DOHH2 (cell line): Measurements from ENCODE around the gene RDM1.

Experiments
- H3F3A ChIP-seq: fragments of 200-600 bp; sonication (generic), shearing (Covaris generic); 2 replicates; pipeline ENCODE4 v1.6.0; 2016; ENCODE audit warnings: antibody characterized with exemption, mild to moderate bottlenecking; ENCODE audit not compliant: control insufficient read depth, insufficient read depth
- H3K27ac ChIP-seq: fragments of 200-600 bp; sonication (generic); 2 replicates; pipeline ENCODE4 v1.5.1; 2014; ENCODE audit warnings: low read depth, mild to moderate bottlenecking, low read length, moderate library complexity
- H3K27me3 ChIP-seq: fragments of 200-600 bp; sonication (generic); 2 replicates; pipeline ENCODE4 v1.6.1; 2014; ENCODE audit warnings: mild to moderate bottlenecking, low read length, mixed read lengths; ENCODE audit not compliant: control insufficient read depth
- H3K36me3 ChIP-seq: fragments of 200-600 bp; sonication (generic); 2 replicates; pipeline ENCODE4 v1.6.1; 2014; ENCODE audit warnings: mild to moderate bottlenecking, low read length, moderate library complexity, mixed read lengths; ENCODE audit not compliant: control insufficient read depth
- H3K4me1 ChIP-seq: fragments of 200-600 bp; sonication (generic); 2 replicates; pipeline ENCODE4 v1.6.1; 2014; ENCODE audit warnings: mild to moderate bottlenecking, low read length, mixed read lengths; ENCODE audit not compliant: control insufficient read depth
- H3K4me2 ChIP-seq: fragments of 200-600 bp; sonication (generic); 2 replicates; pipeline ENCODE4 v1.6.0; 2014; ENCODE audit warnings: mild to moderate bottlenecking, low read length, moderate library complexity
- H3K4me3 ChIP-seq: fragments of 200-600 bp; sonication (generic); 2 replicates; pipeline ENCODE4 v1.5.1; 2014; ENCODE audit warnings: mild to moderate bottlenecking, low read length, mixed read lengths
- H3K79me2 ChIP-seq: fragments of 200-600 bp; sonication (generic); 2 replicates; pipeline ENCODE4 v1.6.1; 2014; ENCODE audit warnings: mild to moderate bottlenecking, low read length, mixed read lengths; ENCODE audit not compliant: control insufficient read depth
- H3K9me2 ChIP-seq: fragments of 200-600 bp; sonication (generic); replicated peaks from 2 replicates; pipeline ENCODE4 v1.6.1; 2014; ENCODE audit warnings: mild to moderate bottlenecking, low read length, mixed read lengths; ENCODE audit not compliant: control insufficient read depth
- H3K9me3 ChIP-seq: fragments of 200-600 bp; sonication (generic); 2 replicates; pipeline ENCODE4 v1.6.1; 2014; ENCODE audit warnings: antibody characterized with exemption, low read length, mixed read lengths; ENCODE audit not compliant: control insufficient read depth, insufficient read depth
- H4K20me1 ChIP-seq: fragments of 200-600 bp; sonication (generic); 2 replicates; pipeline ENCODE4 v1.6.0; 2014; ENCODE audit warnings: low read depth, mild to moderate bottlenecking, antibody characterized with exemption, low read length, moderate library complexity; ENCODE audit not compliant: control insufficient read depth, insufficient read depth
- EZH2phosphoT487 ChIP-seq: fragments of 200-600 bp; sonication (generic); IDR thresholded peaks from 2 replicates; pipeline ENCODE4 v1.6.1; 2017; ENCODE audit warnings: borderline replicate concordance, mild to moderate bottlenecking, antibody characterized with exemption, low read length, moderate library complexity, mixed read lengths
- TF ChIP-seq, protein P1 (sequence below): fragments of 200-600 bp; sonication (generic); IDR thresholded peaks from one replicate; pipeline ENCODE4 v1.5.1; 2014; ENCODE audit warnings: antibody characterized with exemption, mild to moderate bottlenecking, low read depth, low read length; ENCODE audit not compliant: poor library complexity, severe bottlenecking

RDM1 gene

DNA sequence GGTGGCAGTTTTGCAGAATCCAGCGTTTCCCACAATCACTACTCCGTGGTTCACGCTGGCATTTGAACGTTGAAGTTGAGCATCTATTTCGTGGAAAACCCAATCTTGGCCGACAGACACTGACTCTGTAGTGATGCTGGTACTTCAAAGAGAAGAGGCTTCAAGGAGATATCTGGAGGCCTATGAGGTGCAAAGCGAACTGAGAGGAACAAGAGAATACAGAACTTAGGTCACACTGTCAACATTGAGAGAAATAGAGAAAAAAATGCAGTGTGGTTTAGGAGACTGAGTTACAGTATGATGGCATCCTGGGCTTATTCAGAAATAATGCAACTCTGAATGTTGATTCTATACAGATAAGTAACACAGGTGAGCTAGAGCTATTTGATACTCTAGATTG is 34.7 kb upstream of the RDM1 start:
- H3F3A ChIP-seq = no peaks in the 10 kb centered on the region

DNA sequence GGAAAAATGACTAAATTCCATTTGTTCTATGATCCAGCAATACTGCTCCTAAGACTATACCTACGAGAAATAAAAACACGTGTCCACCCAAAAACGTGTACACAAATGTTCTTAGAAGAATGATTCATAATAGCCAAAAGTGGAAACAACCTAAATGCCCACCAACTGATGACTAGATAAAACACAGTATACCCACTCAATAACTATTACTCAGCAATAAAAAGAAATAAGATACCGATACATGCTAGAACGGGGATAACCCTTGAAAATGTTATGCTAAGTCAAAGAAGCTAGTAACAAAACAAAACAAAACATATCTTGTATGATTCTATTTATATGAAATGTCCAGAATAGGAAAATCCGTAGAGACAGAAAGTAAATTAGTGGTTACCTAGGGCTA is 33.1 kb upstream of the RDM1 start:
- no peaks in the 10 kb centered on the region for H3F3A ChIP-seq
- H3K9me3 ChIP-seq = no peaks in the 10 kb centered on the region
- no peak overlapping the region for H3K4me3 ChIP-seq
- no peaks in the 10 kb centered on the region for H3K79me2 ChIP-seq
- no peak overlapping the region for H3K4me2 ChIP-seq
- no peak overlapping the region for H3K27ac ChIP-seq
- no peaks in the 10 kb centered on the region for H3K9me2 ChIP-seq
- no peaks in the 10 kb centered on the region for H4K20me1 ChIP-seq
- H3K36me3 ChIP-seq = no peaks in the 10 kb centered on the region
- H3K4me1 ChIP-seq = no peaks in the 10 kb centered on the region
- H3K27me3 ChIP-seq = peaks cover 5% of the 10 kb centered on the region; the same call in 1 of the 2 replicates
- TF ChIP-seq, protein P1, sequence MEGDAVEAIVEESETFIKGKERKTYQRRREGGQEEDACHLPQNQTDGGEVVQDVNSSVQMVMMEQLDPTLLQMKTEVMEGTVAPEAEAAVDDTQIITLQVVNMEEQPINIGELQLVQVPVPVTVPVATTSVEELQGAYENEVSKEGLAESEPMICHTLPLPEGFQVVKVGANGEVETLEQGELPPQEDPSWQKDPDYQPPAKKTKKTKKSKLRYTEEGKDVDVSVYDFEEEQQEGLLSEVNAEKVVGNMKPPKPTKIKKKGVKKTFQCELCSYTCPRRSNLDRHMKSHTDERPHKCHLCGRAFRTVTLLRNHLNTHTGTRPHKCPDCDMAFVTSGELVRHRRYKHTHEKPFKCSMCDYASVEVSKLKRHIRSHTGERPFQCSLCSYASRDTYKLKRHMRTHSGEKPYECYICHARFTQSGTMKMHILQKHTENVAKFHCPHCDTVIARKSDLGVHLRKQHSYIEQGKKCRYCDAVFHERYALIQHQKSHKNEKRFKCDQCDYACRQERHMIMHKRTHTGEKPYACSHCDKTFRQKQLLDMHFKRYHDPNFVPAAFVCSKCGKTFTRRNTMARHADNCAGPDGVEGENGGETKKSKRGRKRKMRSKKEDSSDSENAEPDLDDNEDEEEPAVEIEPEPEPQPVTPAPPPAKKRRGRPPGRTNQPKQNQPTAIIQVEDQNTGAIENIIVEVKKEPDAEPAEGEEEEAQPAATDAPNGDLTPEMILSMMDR = no peak
- no peak for TF ChIP-seq EZH2phosphoT487

More for the DNA sequence above, 34.7 kb upstream of the RDM1 start:
- Histone ChIP-seq H3K36me3 (no peaks in the 10 kb centered on the region), H3K4me3 (no peak overlapping the region), H3K9me2 (no peaks in the 10 kb centered on the region), H3K4me2 (no peak overlapping the region), H3K27me3 (peaks cover 3% of the 10 kb centered on the region; the same call in 1 of the 2 replicates), H3K4me1 (no peaks in the 10 kb centered on the region), H3K27ac (no peak overlapping the region), H3K79me2 (no peaks in the 10 kb centered on the region), H4K20me1 (no peaks in the 10 kb centered on the region), H3K9me3 (no peaks in the 10 kb centered on the region)
- TF ChIP-seq, protein P1 = no peak
- no peak for TF ChIP-seq EZH2phosphoT487

DNA sequence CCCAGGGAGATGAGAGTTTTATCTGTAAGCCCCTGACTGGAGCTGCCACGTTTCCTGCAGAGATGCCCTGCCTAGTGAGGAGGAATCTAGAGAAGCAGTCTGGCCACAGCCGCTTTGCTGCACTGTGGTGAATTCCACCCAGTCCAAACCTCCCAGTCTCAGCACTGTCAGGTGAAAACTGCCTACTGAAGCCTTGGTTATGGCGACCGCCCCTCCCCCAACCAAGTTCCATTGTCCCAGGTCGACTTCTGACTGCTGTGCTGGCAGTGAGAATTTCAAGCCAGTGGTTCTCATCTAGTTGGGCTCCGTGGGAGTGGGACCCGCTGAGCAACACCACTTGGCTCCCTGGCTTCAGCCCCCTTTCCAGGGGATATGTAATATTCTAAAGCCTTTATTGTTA is 23.1 kb upstream of the RDM1 start:
- Histone ChIP-seq H3F3A (no peaks in the 10 kb centered on the region), H3K36me3 (no peaks in the 10 kb centered on the region), H4K20me1 (no peaks in the 10 kb centered on the region), H3K79me2 (no peaks in the 10 kb centered on the region), H3K4me2 (no peak overlapping the region), H3K4me3 (no peak overlapping the region), H3K9me3 (no peaks in the 10 kb centered on the region), H3K9me2 (no peaks in the 10 kb centered on the region), H3K4me1 (no peaks in the 10 kb centered on the region), H3K27me3 (peaks cover 15% of the 10 kb centered on the region; the same call in 1 of the 2 replicates), H3K27ac (no peak overlapping the region)
- no peak for TF ChIP-seq EZH2phosphoT487
- TF ChIP-seq, protein P1 = no peak
